H9 (cell line): ENCODE data around the gene ITGA8. TPM values are rescaled to one million over a fixed set of nuclear protein-coding genes. Genes with fewer than 3 reads are reported as not detected.

ENCODE experiments used
- DNase-seq: peaks from one replicate; pipeline ENCODE4 v3.0.0-alpha.2; 2017
- H2AFZ ChIP-seq: one replicate; pipeline ENCODE4 v1.6.1; 2013; ENCODE audit warnings: mild to moderate bottlenecking, low read length, control low read depth, moderate library complexity
- H2AK5ac ChIP-seq: 2 replicates; pipeline ENCODE4 v1.6.1; 2013; ENCODE audit warnings: low read length, control low read depth, mixed read lengths; ENCODE audit not compliant: insufficient read length
- H2BK120ac ChIP-seq: one replicate; pipeline ENCODE4 v1.6.1; 2013; ENCODE audit warnings: low read depth, mild to moderate bottlenecking, low read length, control low read depth, inconsistent platforms; ENCODE audit not compliant: poor library complexity, severe bottlenecking
- H2BK12ac ChIP-seq: 2 replicates; pipeline ENCODE4 v1.6.1; 2013; ENCODE audit warnings: low read length, control low read depth, mixed read lengths, low read depth; ENCODE audit not compliant: insufficient read length
- H2BK15ac ChIP-seq: 2 replicates; pipeline ENCODE4 v1.6.1; 2013; ENCODE audit warnings: low read depth, low read length, control low read depth
- H2BK20ac ChIP-seq: one replicate; pipeline ENCODE4 v1.6.1; 2013; ENCODE audit warnings: low read depth, mild to moderate bottlenecking, low read length, control low read depth, inconsistent platforms; ENCODE audit not compliant: poor library complexity, severe bottlenecking
- H2BK5ac ChIP-seq: 2 replicates; pipeline ENCODE4 v1.6.1; 2013; ENCODE audit warnings: low read length, control low read depth, mixed read lengths; ENCODE audit not compliant: insufficient read length
- H3K14ac ChIP-seq: 2 replicates; pipeline ENCODE4 v1.6.1; 2013; ENCODE audit warnings: low read length, control low read depth; ENCODE audit not compliant: insufficient read depth
- H3K18ac ChIP-seq: 2 replicates; pipeline ENCODE4 v1.6.1; 2013; ENCODE audit warnings: low read depth, mild to moderate bottlenecking, mixed read lengths, low read length, control low read depth; ENCODE audit not compliant: insufficient read length
- H3K23ac ChIP-seq: 2 replicates; pipeline ENCODE4 v1.6.1; 2013; ENCODE audit warnings: low read length, control low read depth, mixed read lengths, low read depth; ENCODE audit not compliant: insufficient read length
- H3K23me2 ChIP-seq: 2 replicates; pipeline ENCODE4 v1.6.1; 2013; ENCODE audit warnings: low read depth, mild to moderate bottlenecking, mixed read lengths, low read length, control low read depth; ENCODE audit not compliant: insufficient read length, poor library complexity, severe bottlenecking
- H3K27ac ChIP-seq: 2 replicates; pipeline ENCODE4 v1.5.1; 2013; ENCODE audit warnings: low read length, control low read depth, mixed read lengths, low read depth; ENCODE audit not compliant: insufficient read length
- H3K27me3 ChIP-seq: 2 replicates; pipeline ENCODE4 v1.6.1; 2013; ENCODE audit warnings: low read length, control low read depth, inconsistent platforms; ENCODE audit not compliant: insufficient read depth
- H3K4ac ChIP-seq: 2 replicates; pipeline ENCODE4 v1.6.1; 2013; ENCODE audit warnings: low read depth, mild to moderate bottlenecking, control low read depth, inconsistent platforms, low read length, moderate library complexity
- H3K4me1 ChIP-seq: 2 replicates; pipeline ENCODE4 v1.6.1; 2013; ENCODE audit warnings: low read length, control low read depth, inconsistent platforms; ENCODE audit not compliant: insufficient read depth
- H3K4me2 ChIP-seq: 2 replicates; pipeline ENCODE4 v1.6.1; 2013; ENCODE audit warnings: low read length, control low read depth, mixed read lengths; ENCODE audit not compliant: insufficient read length, insufficient read depth
- H3K56ac ChIP-seq: 2 replicates; pipeline ENCODE4 v1.6.1; 2013; ENCODE audit warnings: low read depth, mild to moderate bottlenecking, mixed read lengths, low read length, control low read depth; ENCODE audit not compliant: insufficient read length
- H3K79me1 ChIP-seq: 2 replicates; pipeline ENCODE4 v1.6.1; 2013; ENCODE audit warnings: low read depth, mild to moderate bottlenecking, moderate library complexity, low read length, control low read depth, inconsistent platforms; ENCODE audit not compliant: insufficient read depth, poor library complexity, severe bottlenecking
- H3K79me2 ChIP-seq: 2 replicates; pipeline ENCODE4 v1.6.1; 2013; ENCODE audit warnings: low read length, control low read depth, inconsistent platforms; ENCODE audit not compliant: insufficient read depth
- H3K9ac ChIP-seq: 2 replicates; pipeline ENCODE4 v1.6.1; 2013; ENCODE audit warnings: low read length, control low read depth, mixed read lengths; ENCODE audit not compliant: insufficient read length; ENCODE audit errors: extremely low read depth
- H3K9me3 ChIP-seq: one replicate; pipeline ENCODE4 v1.6.1; 2013; ENCODE audit warnings: low read depth, low read length, inconsistent platforms; ENCODE audit not compliant: control insufficient read depth
- H3T11ph ChIP-seq: one replicate; pipeline ENCODE4 v1.6.1; 2013; ENCODE audit warnings: mild to moderate bottlenecking, low read length, control low read depth, inconsistent platforms
- H4K20me1 ChIP-seq: one replicate; pipeline ENCODE4 v1.6.1; 2013; ENCODE audit not compliant: control insufficient read depth, insufficient read length, insufficient read depth
- H4K5ac ChIP-seq: 2 replicates; pipeline ENCODE4 v1.6.1; 2013; ENCODE audit warnings: low read depth, mild to moderate bottlenecking, mixed read lengths, low read length, control low read depth; ENCODE audit not compliant: insufficient read length
- H4K8ac ChIP-seq: replicated peaks from 2 replicates; pipeline ENCODE4 v1.6.1; 2013; ENCODE audit warnings: low read length, control low read depth, mixed read lengths, low read depth; ENCODE audit not compliant: insufficient read length
- H4K91ac ChIP-seq: 2 replicates; pipeline ENCODE4 v1.6.1; 2013; ENCODE audit warnings: low read depth, mild to moderate bottlenecking, moderate library complexity, mixed read lengths, low read length, control low read depth; ENCODE audit not compliant: insufficient read length
- H3K27ac Mint-ChIP-seq, 3 experiments: 2 replicates in 2 of 3; 3 replicates in 1 of 3; pipeline ENCODE4 v1.8.0; 2020 to 2021; ENCODE audit warnings: mixed read lengths in 3 of 3, mild to moderate bottlenecking in 1 of 3, moderate library complexity in 1 of 3
- H3K27me3 Mint-ChIP-seq: 2 replicates; pipeline ENCODE4 v1.8.0; 2021; ENCODE audit warnings: low read depth, mild to moderate bottlenecking, moderate library complexity, mixed read lengths
- H3K36me3 Mint-ChIP-seq, 3 experiments: 2 replicates in 2 of 3; 3 replicates in 1 of 3; pipeline ENCODE4 v1.8.0; 2020 to 2021; ENCODE audit warnings: low read depth in 3 of 3, mixed read lengths in 3 of 3; ENCODE audit not compliant: insufficient read depth in 1 of 3
- H3K4me1 Mint-ChIP-seq, 2 experiments: 2 replicates each; pipeline ENCODE4 v1.8.0; 2020; ENCODE audit warnings: mixed read lengths in 2 of 2
- H3K4me3 Mint-ChIP-seq, 2 experiments: 2 replicates in 1 of 2; 3 replicates in 1 of 2; pipeline ENCODE4 v1.8.0; 2020 to 2021; ENCODE audit warnings: mild to moderate bottlenecking in 2 of 2, mixed read lengths in 2 of 2, moderate library complexity in 1 of 2
- H3K9me3 Mint-ChIP-seq, 2 experiments: 2 replicates in 1 of 2; 3 replicates in 1 of 2; pipeline ENCODE4 v1.8.0; 2020; ENCODE audit warnings: mild to moderate bottlenecking in 2 of 2, mixed read lengths in 2 of 2, moderate library complexity in 1 of 2
- WGBS: extraction: QIAGEN DNeasy Blood & Tissue Kit; methylation state at CpG from one replicate; pipeline ENCODE4 v1.1.7; 2013; ENCODE audit warnings: missing lambda C conversion rate, low lambda C conversion rate, mixed read lengths; ENCODE audit not compliant: insufficient read length; ENCODE audit errors: extremely low coverage; 5-methylcytosine and 5-hydroxymethylcytosine counted together
- total RNA-seq: library from RNA; stranded (reverse); gene quantifications from 2 replicates; pipeline ENCODE4 v1.2.1, GENCODE V29; 2021
- TF ChIP-seq, protein P1 (sequence below): fragments of 200-600 bp; sonication (generic); conservative IDR thresholded peaks from 3 replicates; pipeline ENCODE4 v1.8.0; 2021; ENCODE audit warnings: antibody characterized with exemption, mild to moderate bottlenecking

The ITGA8 gene
- total RNA-seq, 1 experiment from 2014 or later, result not detected

DNA sequence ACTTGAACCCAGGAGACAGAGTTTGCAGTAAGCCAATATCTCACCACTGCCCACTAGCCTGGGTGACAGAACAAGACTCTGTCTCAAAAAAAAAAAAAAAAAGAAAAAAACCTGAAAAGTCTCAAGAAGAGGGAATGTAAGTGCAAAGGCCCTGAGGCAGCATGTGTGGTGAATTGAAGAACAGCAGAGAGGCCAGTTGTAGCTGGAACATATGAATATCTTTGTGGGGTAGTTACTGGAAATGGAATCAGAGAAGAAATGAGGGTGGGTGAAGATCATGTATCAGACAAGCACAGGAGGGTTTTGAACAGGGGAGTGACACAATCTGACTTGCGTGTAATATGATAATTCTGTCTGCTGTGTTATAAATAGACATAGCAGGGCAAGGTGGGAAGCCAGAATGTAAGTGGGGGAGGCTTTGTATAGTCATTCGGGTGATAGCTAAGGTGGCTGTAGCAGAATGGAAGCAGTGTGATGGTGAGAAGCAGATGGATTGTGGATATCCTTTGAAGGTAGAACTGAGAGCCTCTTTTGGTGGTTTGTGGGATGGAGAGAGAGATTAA, 45.3 kb upstream of the ITGA8 start:
- H3K4me3 Mint-ChIP-seq, result no peak overlapping the region
- no peaks in the 10 kb centered on the region for H3K23me2 ChIP-seq
- no peaks in the 10 kb centered on the region for H3K4me1 Mint-ChIP-seq
- no peaks in the 10 kb centered on the region for H3K27me3 ChIP-seq
- no peaks in the 10 kb centered on the region for H3K79me2 ChIP-seq
- no peak overlapping the region for H4K8ac ChIP-seq
- H2BK20ac ChIP-seq, result no peak overlapping the region
- H3K23ac ChIP-seq, result no peak overlapping the region
- no peak overlapping the region for H3K27ac ChIP-seq
- no peaks in the 10 kb centered on the region for H4K20me1 ChIP-seq
- H3K4ac ChIP-seq, result no peak overlapping the region
- H3K18ac ChIP-seq, result no peak overlapping the region
- no peak overlapping the region for H2BK5ac ChIP-seq
- no peaks in the 10 kb centered on the region for H3K9me3 ChIP-seq
- H3K79me1 ChIP-seq, result no peaks in the 10 kb centered on the region
- H2AK5ac ChIP-seq, result no peak overlapping the region
- H2BK15ac ChIP-seq, result no peak overlapping the region
- H3K9ac ChIP-seq, result no peak overlapping the region
- H3K4me1 ChIP-seq, result no peaks in the 10 kb centered on the region
- H3K27ac Mint-ChIP-seq, result no peak overlapping the region
- H3K36me3 Mint-ChIP-seq, result no peaks in the 10 kb centered on the region; a peak in 1 of 7 replicates
- TF ChIP-seq, protein P1, sequence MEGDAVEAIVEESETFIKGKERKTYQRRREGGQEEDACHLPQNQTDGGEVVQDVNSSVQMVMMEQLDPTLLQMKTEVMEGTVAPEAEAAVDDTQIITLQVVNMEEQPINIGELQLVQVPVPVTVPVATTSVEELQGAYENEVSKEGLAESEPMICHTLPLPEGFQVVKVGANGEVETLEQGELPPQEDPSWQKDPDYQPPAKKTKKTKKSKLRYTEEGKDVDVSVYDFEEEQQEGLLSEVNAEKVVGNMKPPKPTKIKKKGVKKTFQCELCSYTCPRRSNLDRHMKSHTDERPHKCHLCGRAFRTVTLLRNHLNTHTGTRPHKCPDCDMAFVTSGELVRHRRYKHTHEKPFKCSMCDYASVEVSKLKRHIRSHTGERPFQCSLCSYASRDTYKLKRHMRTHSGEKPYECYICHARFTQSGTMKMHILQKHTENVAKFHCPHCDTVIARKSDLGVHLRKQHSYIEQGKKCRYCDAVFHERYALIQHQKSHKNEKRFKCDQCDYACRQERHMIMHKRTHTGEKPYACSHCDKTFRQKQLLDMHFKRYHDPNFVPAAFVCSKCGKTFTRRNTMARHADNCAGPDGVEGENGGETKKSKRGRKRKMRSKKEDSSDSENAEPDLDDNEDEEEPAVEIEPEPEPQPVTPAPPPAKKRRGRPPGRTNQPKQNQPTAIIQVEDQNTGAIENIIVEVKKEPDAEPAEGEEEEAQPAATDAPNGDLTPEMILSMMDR, result no peak
- no peak overlapping the region for H2BK120ac ChIP-seq
- DNase-seq, result no peak
- no peak overlapping the region for H3K14ac ChIP-seq
- H4K91ac ChIP-seq, result no peak overlapping the region
- H4K5ac ChIP-seq, result no peak overlapping the region
- no peak overlapping the region for H2AFZ ChIP-seq
- H3T11ph ChIP-seq, result no peak overlapping the region
- H3K9me3 Mint-ChIP-seq, result peaks cover 0 to 2% of the 10 kb centered on the region in 2 experiments; a peak in 1 of 5 replicates
- H3K27me3 Mint-ChIP-seq, result peaks cover 2% of the 10 kb centered on the region
- no CpG with 5 or more reads among the region's 2 CpGs for WGBS
- no peak overlapping the region for H2BK12ac ChIP-seq
- no peak overlapping the region for H3K4me2 ChIP-seq
- H3K56ac ChIP-seq, result no peak overlapping the region
